Smooth muscle cell (in vitro differentiated cells): ENCODE measurements around the gene VWCE. TPM values are rescaled to one million over a fixed set of nuclear protein-coding genes. Genes with fewer than 3 reads are reported as not detected.
"Not testable (repeated sequence)": the region's sequence is repeated elsewhere in the genome, so short reads cannot be mapped to it uniquely, and the experiment has no call there.

ENCODE experiments used
- DNase-seq: peaks from one replicate; lab custom pipeline; 2025; ENCODE audit not compliant: unreplicated experiment; lab: John Stamatoyannopoulos, UW
- H2AFZ ChIP-seq: fragments of 200-600 bp; sonication (generic); 2 replicates; pipeline ENCODE4 v1.6.0; 2016; ENCODE audit warnings: antibody characterized with exemption, low read depth, mild to moderate bottlenecking
- H3F3A ChIP-seq: fragments of 200-600 bp; sonication (generic); 2 replicates; pipeline ENCODE4 v1.6.0; 2017; ENCODE audit warnings: antibody characterized with exemption, low read depth
- H3K27ac ChIP-seq: fragments of 200-600 bp; sonication (generic); 2 replicates; pipeline ENCODE4 v1.5.1; 2016; ENCODE audit warnings: low read depth, mild to moderate bottlenecking
- H3K27me3 ChIP-seq: fragments of 200-600 bp; sonication (generic); 2 replicates; pipeline ENCODE4 v1.6.1; 2016; ENCODE audit warnings: low read depth, mild to moderate bottlenecking
- H3K36me3 ChIP-seq: fragments of 200-600 bp; sonication (generic); 2 replicates; pipeline ENCODE4 v1.5.1; 2016; ENCODE audit warnings: low read depth
- H3K4me1 ChIP-seq: fragments of 200-600 bp; sonication (generic); 2 replicates; pipeline ENCODE4 v1.5.1; 2016; ENCODE audit warnings: low read depth
- H3K4me2 ChIP-seq: fragments of 200-600 bp; sonication (generic); 2 replicates; pipeline ENCODE4 v1.6.0; 2016; ENCODE audit warnings: mild to moderate bottlenecking
- H3K4me3 ChIP-seq: fragments of 200-600 bp; sonication (generic); 2 replicates; pipeline ENCODE4 v1.5.1; 2016; ENCODE audit warnings: mild to moderate bottlenecking
- H3K79me2 ChIP-seq: fragments of 200-600 bp; sonication (generic); 2 replicates; pipeline ENCODE4 v1.6.0; 2016; ENCODE audit warnings: low read depth, mild to moderate bottlenecking
- H3K9ac ChIP-seq: fragments of 200-600 bp; sonication (generic); 2 replicates; pipeline ENCODE4 v1.6.0; 2016; ENCODE audit warnings: low read depth
- H3K9me3 ChIP-seq: fragments of 200-600 bp; sonication (generic); replicated peaks from 2 replicates; pipeline ENCODE4 v1.5.1; 2016; ENCODE audit warnings: low read depth
- H4K20me1 ChIP-seq: fragments of 200-600 bp; sonication (generic); 2 replicates; pipeline ENCODE4 v1.6.0; 2016; ENCODE audit warnings: low read depth
- WGBS: methylation state at CpG from one replicate; pipeline ENCODE4 v1.1.7; 2016; ENCODE audit warnings: low lambda C conversion rate; 5-methylcytosine and 5-hydroxymethylcytosine counted together
- polyA plus RNA-seq: library from polyadenylated mRNA; unstranded; fragments of >200 nt; fragmentation: Nextera tagmentation; extraction: Ambion mirVana; gene quantifications from 2 replicates; pipeline ENCODE4 v1.2.1, GENCODE V29; 2016
- total RNA-seq: library from RNA; depleted of rRNA; stranded (reverse); fragments of >200 nt; gene quantifications from 2 replicates; pipeline ENCODE4 v1.2.3, GENCODE V29; 2014
- TF ChIP-seq, protein P1 (sequence below): fragments of 200-600 bp; sonication (generic); IDR thresholded peaks from 2 replicates; pipeline ENCODE4 v1.5.1; 2017; ENCODE audit warnings: borderline replicate concordance, mild to moderate bottlenecking, antibody characterized with exemption; ENCODE audit not compliant: insufficient read depth, poor library complexity, severe bottlenecking

The VWCE gene
- total and polyA plus RNA-seq, 2 experiments from 2014 or later, result 1.5 to 2.4 TPM

DNA sequence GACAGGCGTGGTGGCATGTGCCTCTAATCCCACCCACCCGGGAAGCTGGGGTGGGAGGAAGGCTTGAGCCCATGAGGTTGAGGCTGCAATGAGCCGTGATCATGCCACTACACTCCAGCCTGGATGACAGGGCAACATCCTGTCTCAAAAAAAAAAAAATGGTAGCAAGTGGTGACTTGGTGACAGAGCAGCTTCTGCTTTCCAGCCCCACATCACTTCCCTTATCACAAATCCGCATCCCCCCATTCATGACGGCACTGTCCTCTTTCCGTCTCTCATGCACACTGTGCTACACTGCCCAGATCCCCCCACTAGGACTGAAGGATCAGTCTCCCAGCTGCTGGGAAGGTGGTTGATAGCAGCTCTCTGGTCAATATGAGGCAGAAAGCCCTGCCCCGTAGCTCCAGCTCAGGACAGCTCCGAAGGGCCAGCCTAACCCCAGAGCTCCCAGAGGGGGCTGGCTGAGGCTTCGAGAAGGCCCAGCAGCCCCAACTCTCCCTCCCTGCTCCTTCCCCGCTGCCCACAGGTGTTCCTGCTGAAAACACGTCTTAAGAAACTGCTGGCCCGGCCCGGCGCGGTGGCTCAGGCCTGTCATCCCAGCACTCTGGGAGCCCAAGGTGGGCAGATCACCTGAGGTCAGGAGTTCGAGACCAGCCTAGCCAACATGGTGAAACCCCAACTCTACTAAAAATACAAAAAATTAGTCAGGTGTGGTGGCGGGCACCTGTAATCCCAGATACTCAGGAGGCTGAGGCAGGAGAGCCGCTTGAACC is 38.2 kb downstream of the VWCE start:
- TF ChIP-seq, protein P1, sequence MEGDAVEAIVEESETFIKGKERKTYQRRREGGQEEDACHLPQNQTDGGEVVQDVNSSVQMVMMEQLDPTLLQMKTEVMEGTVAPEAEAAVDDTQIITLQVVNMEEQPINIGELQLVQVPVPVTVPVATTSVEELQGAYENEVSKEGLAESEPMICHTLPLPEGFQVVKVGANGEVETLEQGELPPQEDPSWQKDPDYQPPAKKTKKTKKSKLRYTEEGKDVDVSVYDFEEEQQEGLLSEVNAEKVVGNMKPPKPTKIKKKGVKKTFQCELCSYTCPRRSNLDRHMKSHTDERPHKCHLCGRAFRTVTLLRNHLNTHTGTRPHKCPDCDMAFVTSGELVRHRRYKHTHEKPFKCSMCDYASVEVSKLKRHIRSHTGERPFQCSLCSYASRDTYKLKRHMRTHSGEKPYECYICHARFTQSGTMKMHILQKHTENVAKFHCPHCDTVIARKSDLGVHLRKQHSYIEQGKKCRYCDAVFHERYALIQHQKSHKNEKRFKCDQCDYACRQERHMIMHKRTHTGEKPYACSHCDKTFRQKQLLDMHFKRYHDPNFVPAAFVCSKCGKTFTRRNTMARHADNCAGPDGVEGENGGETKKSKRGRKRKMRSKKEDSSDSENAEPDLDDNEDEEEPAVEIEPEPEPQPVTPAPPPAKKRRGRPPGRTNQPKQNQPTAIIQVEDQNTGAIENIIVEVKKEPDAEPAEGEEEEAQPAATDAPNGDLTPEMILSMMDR, result no peak
- no peak overlapping the region for H3K9ac ChIP-seq
- no peaks in the 10 kb centered on the region for H4K20me1 ChIP-seq
- H3K27ac ChIP-seq, result no peak overlapping the region
- DNase-seq, result no peak
- H3K79me2 ChIP-seq, result no peaks in the 10 kb centered on the region
- no peak overlapping the region for H3K4me2 ChIP-seq
- H3K4me1 ChIP-seq, result no peaks in the 10 kb centered on the region
- H3K4me3 ChIP-seq, result no peak overlapping the region
- no peaks in the 10 kb centered on the region for H3K27me3 ChIP-seq
- H3K36me3 ChIP-seq, result no peaks in the 10 kb centered on the region
- H3F3A ChIP-seq, result no peaks in the 10 kb centered on the region
- 91% methylated on average over 18 of the region's 18 CpGs for WGBS
- no peaks in the 10 kb centered on the region for H3K9me3 ChIP-seq
- H2AFZ ChIP-seq, result no peak overlapping the region

DNA sequence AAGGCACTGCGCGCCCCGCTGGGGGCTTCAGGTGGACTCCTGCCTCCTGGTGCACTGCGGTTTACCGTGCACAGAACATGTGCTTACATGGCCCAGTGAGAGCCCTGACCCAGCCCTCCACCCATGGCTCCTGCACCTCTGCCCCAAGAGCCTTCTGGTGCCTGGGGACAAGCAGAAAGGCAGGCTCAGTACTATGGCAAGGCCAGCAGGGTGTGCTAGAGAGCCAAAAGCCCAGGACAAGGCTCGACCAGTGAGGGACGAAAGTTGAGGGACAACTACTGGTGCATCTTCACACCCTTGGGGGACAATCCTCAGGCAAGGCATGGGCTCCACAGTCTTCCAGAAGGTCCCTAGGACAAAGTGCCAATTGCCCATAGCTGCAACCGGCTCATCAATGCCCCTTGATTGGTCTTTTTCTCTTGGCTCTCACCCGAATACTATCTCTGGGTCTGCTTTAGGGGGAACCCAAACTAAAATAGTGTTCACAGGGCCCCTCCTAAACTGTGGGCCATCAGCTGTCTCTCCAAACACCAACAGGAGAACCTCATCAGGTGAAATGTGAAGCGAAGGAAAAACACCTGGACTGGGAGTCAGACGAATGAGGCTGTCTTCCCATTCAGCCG is 40.6 kb downstream of the VWCE start:
- Histone ChIP-seq H3F3A (no peaks in the 10 kb centered on the region), H4K20me1 (no peaks in the 10 kb centered on the region), H3K79me2 (no peaks in the 10 kb centered on the region), H3K36me3 (no peaks in the 10 kb centered on the region), H3K9me3 (no peaks in the 10 kb centered on the region), H3K4me1 (no peaks in the 10 kb centered on the region), H3K4me2 (no peak overlapping the region), H3K27me3 (no peaks in the 10 kb centered on the region), H3K4me3 (no peak overlapping the region), H3K9ac (no peak overlapping the region), H3K27ac (no peak overlapping the region), H2AFZ (no peak overlapping the region)
- DNase-seq, result peak; percentile 7
- TF ChIP-seq, protein P1, result peak; percentile 74
- WGBS, result 56% methylated on average over 12 of the region's 12 CpGs

DNA sequence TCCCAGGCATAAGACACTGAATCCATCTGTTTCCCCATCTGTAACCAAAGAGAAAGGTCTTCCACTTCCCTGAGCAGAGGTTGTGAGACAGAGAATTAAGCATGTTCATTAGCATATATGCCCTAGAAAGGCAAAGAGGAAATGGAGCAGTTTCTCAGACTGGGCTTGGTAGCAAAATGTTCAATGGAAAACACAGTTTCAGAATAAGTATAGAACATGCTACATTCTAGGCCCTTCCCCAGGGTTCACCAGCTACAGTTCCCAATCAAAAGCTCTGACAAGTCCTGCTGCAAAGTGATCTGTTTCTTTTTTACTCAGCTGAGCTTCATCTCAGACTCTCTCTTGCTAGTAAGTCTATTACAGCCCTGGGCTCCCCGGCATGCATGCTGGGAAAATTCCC is 42.8 kb downstream of the VWCE start:
- not testable (repeated sequence) for H3F3A ChIP-seq, H3K4me2 ChIP-seq, H3K4me1 ChIP-seq, H3K27ac ChIP-seq, H2AFZ ChIP-seq, H3K9ac ChIP-seq, H3K4me3 ChIP-seq, H3K9me3 ChIP-seq, H3K36me3 ChIP-seq, H3K79me2 ChIP-seq, DNase-seq, H3K27me3 ChIP-seq, H4K20me1 ChIP-seq
- WGBS, result 80% methylated on average over 1 of the region's 1 CpG

DNA sequence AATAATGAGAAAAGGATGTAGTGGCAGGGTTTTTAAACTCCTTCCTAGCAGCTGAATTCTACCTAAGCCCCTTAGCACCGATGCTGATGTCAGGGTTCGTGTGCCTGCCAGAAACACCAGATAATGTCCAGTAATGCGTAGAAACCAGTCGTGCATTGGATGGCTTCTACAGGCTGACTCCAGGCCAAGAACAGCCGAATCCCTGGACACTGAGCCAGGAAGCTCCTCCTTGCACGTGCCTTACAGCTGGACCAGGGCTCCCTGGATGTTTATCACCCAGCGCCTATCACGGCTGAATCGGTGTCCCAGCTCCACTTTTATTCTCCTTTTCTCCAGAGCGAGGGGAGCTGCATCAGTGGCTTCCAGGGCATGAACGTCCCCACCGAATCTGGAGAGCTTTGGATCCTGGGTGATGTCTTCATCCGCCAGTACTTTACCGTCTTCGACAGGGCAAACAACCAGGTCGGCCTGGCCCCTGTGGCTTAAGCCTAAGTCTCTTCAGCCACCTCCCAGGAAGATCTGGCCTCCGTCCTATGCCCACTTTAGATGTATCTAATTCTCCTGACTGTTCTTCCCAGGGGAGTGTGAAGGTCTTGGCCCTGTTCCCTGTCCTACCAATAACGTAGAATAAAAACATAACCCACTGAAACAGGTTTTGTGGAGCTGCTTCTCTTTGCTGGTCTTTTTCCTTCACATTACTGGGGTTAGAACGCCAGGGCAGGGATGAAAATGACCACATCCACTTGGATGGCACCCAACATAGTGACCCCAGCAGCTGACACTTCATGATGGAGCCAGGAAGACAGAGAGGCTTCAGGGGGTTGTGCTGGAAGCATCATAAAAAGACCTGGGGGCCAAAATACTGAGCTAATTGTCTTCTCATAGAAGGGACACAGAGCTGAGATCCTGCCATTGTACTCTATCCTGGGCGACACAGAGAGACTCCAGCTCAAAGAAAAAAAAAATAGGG is 44.0 kb downstream of the VWCE start:
- not testable (repeated sequence) for H3K36me3 ChIP-seq, H3K27me3 ChIP-seq, H3K79me2 ChIP-seq, H3K4me2 ChIP-seq, H2AFZ ChIP-seq, DNase-seq, H3K4me3 ChIP-seq, H3K27ac ChIP-seq, H3F3A ChIP-seq, H3K9ac ChIP-seq, H3K9me3 ChIP-seq, H3K4me1 ChIP-seq, H4K20me1 ChIP-seq
- 90% methylated on average over 20 of the region's 20 CpGs for WGBS

DNA sequence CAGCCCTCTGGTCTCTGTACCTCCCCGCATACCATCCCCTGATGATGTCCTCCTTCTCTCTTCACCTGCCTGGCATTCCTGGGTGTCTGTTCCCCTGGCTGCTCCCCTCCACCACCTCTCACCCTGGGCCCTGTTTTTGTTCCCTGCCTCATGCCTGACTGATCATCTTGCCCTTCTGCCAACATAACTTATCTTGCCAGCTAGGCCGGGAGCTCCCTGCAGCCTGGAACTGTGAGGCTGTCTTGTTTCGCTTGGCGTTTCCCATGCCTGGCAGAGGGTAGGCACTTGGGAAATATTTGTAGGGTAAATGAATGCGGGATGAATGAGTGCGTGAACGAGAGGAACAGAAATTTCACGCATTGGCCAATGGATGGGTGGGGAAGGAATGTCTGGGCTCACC is 45.9 kb downstream of the VWCE start:
- not testable (repeated sequence) for H3K4me2 ChIP-seq, H3K79me2 ChIP-seq, DNase-seq, H2AFZ ChIP-seq, H3F3A ChIP-seq, H4K20me1 ChIP-seq, H3K9me3 ChIP-seq, H3K36me3 ChIP-seq, H3K4me3 ChIP-seq, H3K27ac ChIP-seq, H3K9ac ChIP-seq, H3K27me3 ChIP-seq, H3K4me1 ChIP-seq
- WGBS, result 94% methylated on average over 8 of the region's 8 CpGs

DNA sequence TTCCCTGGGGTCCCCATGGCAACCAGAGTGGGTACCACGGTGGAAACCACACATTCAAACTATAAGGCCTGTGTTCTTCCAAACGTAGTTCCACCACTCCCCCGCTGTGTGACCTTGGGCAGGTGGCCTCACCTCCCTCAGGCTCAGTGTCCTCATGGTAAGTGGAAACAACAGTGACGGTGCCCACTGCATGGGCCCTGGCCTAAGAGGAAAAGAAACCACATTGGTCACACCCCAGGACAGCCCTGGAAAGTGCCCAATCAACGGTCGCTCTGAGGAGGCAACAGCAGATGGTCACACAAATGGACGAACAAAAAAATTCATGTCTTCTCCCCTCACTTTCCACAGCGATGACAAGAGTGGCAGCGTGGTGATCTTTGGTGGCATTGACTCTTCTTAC is 47.0 kb downstream of the VWCE start:
- H3K36me3 ChIP-seq, H3K4me2 ChIP-seq, H3K9ac ChIP-seq, DNase-seq, H3K4me3 ChIP-seq, H3K27me3 ChIP-seq, H3K27ac ChIP-seq, H3K4me1 ChIP-seq, H3K79me2 ChIP-seq, H2AFZ ChIP-seq, H4K20me1 ChIP-seq, H3K9me3 ChIP-seq, H3F3A ChIP-seq: not testable (repeated sequence)
- 93% methylated on average over 9 of the region's 9 CpGs for WGBS
